Stimulated activated CD8-positive, alpha-beta memory T cell treated with anti-CD3 and anti-CD28 coated beads, Interleukin-15, amount 100 ng/mL, for 24 hours (primary cell): Measurements from ENCODE around the gene SLC39A11.

ENCODE experiments used
- DNase-seq: peaks from one replicate; pipeline ENCODE4 v3.0.0-alpha.2; 2020; ENCODE audit warnings: low read depth

The SLC39A11 gene

DNA sequence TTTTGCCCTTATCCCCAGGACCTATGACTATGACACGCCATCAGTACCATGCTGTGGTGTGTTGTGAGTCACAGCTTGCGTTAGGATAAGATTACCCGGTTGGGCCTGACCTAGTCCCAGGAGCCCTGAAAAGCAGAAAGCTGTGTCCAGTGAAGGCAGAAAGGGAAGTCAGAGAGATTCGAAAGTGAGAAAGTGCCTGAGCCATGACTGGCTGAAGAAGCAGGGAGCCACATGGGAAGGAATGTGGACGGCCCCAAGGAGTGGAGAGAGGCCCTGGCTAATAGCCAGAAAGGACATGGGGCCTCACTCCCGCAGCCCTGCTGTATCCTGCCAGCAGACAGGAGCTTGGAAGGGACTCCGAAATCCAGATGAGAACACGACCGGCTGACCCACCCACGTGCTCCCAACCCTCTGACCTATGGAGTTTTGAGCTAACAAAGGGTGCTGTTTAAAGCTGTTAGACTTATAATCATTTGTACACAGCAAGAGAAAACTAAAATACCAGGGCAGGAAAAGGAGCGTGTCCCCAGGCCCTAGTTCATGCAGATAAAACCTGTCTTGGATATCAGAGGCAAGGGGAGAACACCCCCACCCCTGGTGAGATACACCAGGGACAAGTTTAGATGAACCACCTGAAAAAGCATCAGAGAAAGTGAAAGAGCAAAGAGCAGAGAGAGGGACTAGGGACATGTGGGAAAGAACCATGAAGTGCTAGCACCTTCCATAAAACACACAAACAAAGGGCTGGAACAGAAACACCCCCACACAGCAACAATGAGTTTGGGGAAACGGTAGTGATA, 115.3 kb downstream of the SLC39A11 start:
- DNase-seq: no peak

DNA sequence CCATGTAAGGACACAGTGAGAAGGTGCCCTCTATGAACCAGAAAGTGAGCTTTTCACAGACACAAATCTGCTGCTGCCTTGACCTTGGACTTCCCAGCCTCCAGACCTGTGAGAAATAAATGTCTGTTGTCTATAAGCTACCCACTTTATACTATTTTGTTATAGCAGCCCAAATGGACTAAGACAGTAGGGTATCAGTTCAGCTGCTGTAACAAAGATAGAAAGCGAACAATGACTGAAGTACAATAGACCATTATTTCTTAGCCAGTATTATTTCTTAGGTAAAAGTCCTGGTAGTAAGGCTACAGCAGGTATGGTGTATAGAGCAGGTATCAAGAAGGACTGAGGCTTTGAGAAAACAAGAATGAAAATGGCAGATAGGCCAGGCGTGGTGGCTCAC, 117.0 kb downstream of the SLC39A11 start:
- DNase-seq: no peak

DNA sequence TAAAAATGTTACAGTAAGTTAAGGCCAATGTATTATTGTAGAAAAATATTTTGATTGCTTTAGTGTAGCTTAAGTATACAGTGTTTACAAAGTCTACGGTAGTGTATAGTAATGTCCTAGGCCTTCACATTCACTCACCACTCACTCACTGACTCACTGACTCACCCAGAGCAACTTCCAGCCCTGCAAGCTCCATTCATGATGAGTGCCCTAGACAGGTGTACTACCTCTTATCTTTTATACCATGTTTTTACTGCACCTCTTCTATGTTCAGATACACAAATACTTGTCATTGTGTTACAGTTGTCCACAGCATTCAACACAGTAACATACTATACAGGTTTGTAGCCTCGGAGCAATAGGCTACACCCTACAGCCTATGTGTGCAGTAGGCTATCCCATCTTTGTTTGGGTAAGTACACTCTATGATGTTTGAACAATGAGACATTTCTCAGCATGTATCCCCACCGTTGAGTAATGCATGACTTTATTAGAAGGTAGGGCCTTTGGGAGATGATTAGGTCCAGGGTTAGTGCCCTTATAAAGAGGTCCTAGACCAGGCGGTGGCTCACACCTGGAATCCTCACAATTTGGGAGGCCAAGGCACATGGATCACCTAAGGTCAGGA, 117.8 kb downstream of the SLC39A11 start:
- no peak for DNase-seq

GRCh38 chr17:72972263-72972951, 120.1 kb downstream of the SLC39A11 start:
- no peak for DNase-seq

DNA sequence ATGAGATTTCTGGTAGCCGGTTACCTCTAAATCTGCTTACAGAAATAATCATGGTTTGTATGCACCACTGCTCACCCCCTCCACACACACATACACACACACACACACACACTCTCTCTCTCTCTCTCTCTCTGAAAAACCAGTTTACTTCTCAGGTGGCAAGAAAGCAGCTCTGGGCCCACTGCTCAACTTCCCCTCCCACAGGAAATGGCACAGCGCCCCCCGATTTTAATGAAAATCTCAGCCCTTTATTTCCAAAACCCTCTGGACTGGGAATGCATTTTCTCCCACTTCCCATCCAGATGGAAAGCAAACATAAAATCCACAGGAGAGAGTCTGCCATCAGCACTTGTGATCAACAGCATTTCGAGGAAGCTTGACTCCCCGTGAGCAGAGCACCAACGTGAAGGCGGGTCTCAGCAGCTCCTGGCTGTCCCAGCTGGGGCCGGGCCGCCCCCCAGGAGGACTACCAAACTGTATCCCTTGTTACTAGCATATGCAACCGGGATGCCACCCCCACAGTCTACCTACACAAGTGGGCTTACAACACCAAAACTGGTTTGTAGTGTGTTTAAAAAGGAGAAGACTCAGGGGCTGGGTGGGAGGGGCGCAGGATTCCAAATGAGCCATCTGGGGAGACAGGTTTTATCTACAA, 121.1 kb downstream of the SLC39A11 start:
- DNase-seq: no peak

GRCh38 chr17:72970797-72971196, 121.7 kb downstream of the SLC39A11 start:
- no peak for DNase-seq

DNA sequence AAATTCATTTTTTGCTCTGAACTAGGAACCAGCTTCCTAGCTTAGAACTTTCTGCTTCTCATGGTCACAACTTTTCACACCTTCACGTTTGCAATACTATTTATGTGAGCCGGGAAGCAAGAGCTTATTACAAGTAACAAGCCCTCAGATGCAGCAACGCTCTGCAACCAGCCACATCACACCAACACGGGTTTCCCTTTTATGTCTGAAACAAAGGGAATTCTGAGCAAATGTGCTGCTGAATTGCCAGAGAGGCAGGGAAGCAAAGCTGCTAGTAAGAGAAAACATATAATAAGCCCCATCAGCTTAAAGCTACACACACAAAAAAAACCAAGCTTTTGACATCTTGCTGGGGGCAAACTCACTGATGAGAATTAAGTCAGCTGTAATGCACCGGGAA, 122.2 kb downstream of the SLC39A11 start:
- no peak for DNase-seq

DNA sequence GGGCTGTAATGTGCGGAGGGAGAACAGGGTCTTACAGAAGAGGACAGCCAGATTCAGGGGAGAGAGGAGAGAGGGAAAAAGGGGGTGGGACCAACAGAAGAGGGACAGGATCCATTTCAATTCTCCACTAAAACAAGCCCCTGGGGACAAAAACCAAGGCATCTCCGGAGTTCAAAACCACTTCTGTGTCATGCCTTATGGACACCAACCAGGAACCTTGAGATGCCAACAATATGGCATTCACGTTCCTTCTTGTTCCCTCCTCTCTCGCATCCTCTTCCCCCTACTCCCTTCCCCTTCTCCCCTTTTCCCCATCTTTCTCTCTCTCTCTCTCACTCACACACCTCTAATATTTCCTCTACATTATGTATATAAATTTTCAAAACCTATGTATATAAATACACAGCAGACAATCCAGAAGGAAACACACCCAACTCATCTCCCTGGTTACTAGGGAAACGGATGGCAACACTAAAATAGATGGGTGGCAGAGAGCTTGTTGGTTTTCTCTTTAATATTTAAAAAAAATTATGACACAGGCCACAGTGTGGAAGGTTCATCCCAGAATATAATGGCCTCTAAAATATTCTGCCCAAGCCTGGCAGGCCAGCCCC, 123.1 kb downstream of the SLC39A11 start:
- no peak for DNase-seq

- no peak for DNase-seq
Observed at GRCh38 chr17:72968798-72969197, 123.7 kb downstream of the SLC39A11 start.

DNA sequence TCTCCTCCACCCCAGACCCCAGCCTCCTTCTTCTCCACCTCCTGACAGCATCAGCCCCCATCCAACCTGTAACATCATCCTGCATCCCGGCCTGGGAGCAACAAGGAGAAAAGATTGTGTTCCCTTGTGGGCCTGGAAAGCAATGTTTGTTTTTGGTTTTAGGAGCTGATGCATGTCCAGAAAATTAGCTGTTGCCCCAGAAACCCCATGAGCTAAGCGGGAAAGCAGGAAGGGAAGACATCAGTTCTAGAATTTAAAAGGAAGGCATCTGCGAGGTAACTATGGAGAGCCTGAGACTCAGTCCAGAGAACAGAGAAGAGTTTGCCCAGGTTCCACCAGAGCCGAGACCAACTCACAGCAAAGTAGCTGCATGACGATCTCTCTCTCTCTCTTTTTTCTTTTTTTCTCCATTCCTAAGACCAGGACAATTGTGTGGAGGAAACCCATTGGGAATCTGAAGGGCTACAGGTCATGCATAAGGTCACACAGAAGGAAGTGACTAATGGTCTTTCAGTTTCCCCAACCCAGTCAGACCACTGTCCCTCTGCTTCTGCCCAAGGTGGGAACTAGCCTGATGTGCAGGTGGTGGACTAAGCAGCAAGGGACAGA, 124.4 kb downstream of the SLC39A11 start:
- DNase-seq: no peak

DNA sequence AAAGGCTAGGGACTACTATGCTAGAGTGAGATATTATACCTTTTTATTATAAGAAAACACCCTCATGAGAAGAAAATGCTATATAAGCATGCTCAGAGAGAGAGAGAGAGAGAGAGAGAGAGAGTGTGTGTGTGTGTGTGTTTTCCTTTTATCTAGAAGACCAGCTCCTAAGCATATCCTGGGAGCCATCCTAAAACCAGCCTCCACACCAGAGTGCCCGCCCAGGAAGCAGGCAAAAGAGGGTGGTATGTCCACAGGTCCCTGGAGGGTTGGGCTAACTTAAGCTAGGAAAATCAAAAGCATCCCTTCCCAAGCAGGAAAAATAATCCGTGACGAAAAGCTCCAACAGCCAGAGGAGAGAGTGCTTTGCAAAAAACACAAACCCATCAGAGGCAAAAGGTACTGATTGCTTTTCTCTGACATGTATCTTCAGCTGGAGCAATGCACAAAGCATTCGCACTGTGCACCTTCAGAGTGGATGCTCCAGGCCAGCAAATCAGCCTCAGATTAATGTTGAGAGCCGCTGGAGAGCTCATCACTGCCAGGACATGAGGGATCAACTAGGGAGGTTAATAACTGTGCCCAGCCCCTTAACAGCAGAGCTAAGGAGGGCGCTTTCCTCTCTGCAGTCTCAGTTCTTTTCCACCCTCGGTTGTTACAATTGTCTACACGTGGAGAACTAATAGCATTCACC, 125.1 kb downstream of the SLC39A11 start:
- DNase-seq: no peak

DNA sequence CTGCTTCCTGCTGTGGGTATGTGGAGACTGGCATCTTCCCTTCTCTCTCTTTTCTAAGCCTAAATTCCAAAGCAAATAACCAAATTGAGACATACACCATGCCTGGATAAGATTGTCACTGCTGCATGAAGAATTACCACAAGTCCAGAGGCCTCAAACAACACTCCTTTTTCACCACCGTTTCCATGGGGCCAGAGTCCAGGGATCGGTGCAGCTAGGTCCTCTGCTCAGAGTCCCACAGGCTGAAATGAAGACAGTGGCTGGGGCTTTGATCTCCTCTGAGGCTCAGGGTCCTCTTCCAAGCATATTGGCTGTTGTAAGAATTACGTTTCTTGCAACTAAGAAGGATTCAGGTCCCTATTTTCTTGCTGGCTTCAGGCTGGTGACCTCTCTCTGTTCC, 130.4 kb downstream of the SLC39A11 start:
- no peak for DNase-seq

GRCh38 chr17:72955391-72956140, 136.9 kb downstream of the SLC39A11 start:
- no peak for DNase-seq

DNA sequence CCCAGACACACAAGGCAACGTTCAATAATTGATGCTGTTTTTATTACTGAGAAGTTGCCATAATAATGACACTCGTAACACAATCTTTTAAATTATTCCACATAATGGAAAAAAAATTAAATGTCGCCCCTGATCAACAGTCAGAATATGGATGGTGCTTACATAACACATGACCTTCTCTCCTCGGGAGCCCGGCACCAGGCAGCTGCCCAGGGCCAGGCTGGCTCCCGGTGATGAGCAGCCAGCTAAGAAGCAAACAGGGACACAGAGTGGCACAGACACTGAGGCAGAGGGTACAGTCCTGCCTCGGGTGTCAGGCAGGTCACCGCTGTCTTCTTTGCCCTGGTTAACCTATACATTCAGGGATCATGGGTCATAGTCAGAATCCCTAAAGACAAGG, 137.9 kb downstream of the SLC39A11 start:
- no peak for DNase-seq

DNA sequence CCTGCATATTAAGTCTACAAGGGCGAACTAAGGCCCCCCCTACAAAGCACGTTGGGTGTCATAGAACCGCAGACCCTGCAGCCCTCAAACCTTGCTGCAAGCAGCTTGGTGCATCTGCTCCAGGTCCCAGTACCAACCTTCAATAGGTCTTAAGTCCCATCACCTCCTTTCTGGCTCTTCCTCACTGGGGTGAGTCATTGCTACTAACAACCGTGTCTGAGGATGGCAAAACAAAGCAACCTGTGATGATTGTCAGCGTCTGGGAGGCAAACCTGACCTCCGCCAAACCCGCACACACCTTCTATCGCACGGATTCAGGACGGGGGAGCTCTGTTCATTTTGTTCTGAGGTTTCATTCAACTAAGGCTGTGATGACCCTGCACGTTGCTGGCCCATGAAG, 138.9 kb downstream of the SLC39A11 start:
- no peak for DNase-seq

DNA sequence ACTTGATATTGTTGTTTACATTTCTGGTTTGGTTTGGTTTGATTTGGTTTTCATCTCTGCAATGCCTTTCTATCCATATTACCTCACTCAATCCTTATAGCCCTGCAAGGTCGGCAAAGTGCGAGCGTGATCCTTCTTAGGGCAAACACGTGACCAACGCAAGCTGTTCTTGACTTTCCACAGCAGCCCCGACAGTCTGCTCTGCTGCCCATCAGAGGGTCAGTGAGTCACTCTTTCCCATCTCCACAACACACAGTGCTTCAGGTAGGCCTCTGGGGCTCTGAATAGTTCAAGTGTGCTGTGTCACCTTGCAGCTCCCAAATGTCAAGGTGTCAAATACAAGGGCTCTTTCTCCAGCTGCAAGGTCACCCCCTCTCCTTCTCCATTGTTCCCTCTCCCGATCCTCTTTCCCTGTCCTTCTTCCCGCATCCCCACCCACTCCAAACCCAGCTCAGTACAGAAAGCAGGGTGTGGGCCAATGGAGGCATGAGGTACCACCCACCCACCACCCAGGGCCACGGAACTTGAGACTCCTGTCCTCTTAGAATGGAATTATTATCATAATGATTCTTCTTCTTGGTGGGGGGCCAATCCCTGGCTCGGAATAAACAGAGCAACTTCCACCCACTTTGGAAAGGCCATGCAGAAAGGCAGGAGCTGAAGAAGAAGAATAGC, 139.7 kb downstream of the SLC39A11 start:
- DNase-seq: no peak

DNA sequence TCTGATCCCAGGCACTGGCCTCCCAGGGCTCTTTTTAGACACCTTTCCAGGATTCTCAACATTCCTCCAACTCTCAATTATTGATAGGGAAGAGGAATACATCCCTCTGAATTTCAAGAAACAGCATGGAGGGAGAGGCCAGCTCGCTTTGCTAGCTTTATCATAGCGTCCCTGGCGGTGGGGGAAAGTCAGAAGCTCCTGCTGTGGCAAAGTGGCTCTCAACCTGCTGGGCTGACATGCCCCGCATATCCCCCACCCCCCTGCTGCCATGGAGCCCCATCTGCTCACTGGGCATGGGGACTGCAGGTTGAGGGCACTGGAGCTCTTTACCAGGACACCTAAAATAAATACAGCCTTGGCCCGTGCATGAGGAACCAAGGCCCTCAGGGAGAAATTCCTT, 140.3 kb downstream of the SLC39A11 start:
- DNase-seq: no peak

DNA sequence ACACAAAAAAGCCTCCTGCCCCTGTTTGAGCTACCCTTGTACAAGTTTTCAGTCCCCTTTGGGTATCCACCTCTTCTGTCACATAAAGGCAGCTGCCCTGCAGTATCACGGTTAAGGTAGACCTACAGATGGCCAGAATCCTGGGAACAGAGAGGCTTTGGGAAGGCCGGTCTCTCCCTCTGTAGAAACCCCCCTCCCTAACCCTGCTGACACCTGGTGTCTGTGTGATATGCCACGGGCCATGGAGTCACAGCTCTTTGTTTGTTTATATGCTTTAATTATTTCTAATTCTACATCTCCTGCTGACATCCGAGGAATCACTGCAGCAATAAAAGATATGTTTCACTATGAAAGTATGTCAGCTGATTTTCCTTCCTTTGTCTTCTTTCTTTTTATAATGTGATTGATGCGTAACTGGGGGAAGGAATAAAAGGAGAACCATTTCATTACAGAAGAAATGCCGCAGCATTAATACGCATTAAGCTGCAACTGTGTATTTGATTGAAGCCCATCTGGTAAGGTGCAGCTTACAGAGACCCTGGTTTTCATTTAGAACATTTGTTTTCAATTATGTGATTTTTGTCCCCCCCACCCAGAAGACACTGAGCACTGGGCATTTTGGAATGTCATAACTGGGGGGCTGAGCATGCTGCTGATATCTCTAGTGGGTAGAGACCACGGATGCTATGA, 142.1 kb downstream of the SLC39A11 start:
- no peak for DNase-seq

DNA sequence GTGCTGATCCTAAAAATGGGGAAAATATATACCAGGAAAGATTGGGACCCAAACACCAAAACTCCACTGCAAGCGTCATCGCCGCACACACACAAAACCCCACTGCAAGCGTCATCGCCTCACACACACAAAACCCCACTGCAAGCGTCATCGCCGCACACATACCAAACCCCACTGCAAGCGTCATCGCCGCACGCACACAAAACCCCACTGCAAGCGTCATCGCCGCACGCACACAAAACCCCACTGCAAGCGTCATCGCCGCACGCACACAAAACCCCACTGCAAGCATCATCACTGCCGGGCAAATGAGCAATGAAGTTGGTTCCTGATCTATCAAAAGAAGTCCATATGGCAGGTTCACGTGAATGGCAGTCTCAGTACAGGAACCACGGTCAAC, 144.4 kb downstream of the SLC39A11 start:
- no peak for DNase-seq
